A673 (cell line): ENCODE measurements around the gene CLEC12A.
"Not testable (repeated sequence)": the region's sequence is repeated elsewhere in the genome, so short reads cannot be mapped to it uniquely, and the experiment has no call there.

ENCODE experiments used
- CTCF ChIP-seq: fragments of 300-800, 200-600 bp; sonication (generic); conservative IDR thresholded peaks from 2 replicates; pipeline ENCODE4 v1.5.1; 2017; ENCODE audit warnings: low read depth, mild to moderate bottlenecking, antibody characterized with exemption, low read length, moderate library complexity, mixed read lengths
- EZH2 ChIP-seq: fragments of 200-600 bp; sonication (generic); IDR thresholded peaks from 2 replicates; pipeline ENCODE4 v1.6.1; 2017; ENCODE audit warnings: borderline replicate concordance, low read depth, mild to moderate bottlenecking, mixed read lengths, antibody characterized with exemption, low read length; ENCODE audit not compliant: poor library complexity, severe bottlenecking

DNA sequence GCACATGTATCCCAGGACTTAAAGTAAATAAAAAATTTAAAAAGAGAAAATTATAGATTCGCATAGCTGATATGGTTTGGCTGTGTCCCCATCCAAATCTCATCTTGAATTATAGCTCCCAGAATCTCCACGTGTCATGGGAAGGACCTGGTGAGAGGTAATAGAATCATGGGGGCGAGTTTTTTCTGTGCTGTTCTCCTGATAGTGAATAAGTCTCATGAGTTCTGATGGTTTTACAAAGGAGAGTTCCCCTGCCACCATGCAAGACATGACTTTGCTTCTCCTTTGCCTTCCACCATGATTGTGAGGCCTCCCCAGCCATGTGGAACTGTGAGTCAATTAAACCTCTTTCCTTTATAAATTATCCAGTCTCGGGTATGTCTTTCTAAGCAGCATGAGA is 55.5 kb downstream of the CLEC12A start:
- TF ChIP-seq CTCF, EZH2: not testable (repeated sequence)
